GM18499 (cell line): ENCODE results near the gene ITGAL.
"Not testable (repeated sequence)": the region's sequence is repeated elsewhere in the genome, so short reads cannot be mapped to it uniquely, and the experiment has no call there.

Experiments
- ATAC-seq: cut with Tn5 transposase; IDR thresholded peaks from one replicate; pipeline ENCODE4 v1.9.1; 2021; ENCODE audit warnings: moderate number of reproducible peaks; ENCODE audit not compliant: insufficient read depth, unreplicated experiment

ITGAL gene

GRCh38 chr16:30539986-30540526 is 67.5 kb downstream of the ITGAL start:
- ATAC-seq, result not testable (repeated sequence)

- ATAC-seq, result not testable (repeated sequence)
Measured at GRCh38 chr16:30540916-30541464, 68.4 kb downstream of the ITGAL start.

GRCh38 chr16:30541502-30542329 is 69.2 kb downstream of the ITGAL start:
- ATAC-seq, result no peak

GRCh38 chr16:30543067-30543466 is 70.5 kb downstream of the ITGAL start:
- no peak for ATAC-seq

GRCh38 chr16:30546115-30546514 is 73.6 kb downstream of the ITGAL start:
- no peak for ATAC-seq

- no peak for ATAC-seq
Measured at GRCh38 chr16:30548416-30549253, 76.1 kb downstream of the ITGAL start.

- no peak for ATAC-seq
Measured at GRCh38 chr16:30551781-30552180, 79.2 kb downstream of the ITGAL start.

GRCh38 chr16:30552956-30553355 is 80.4 kb downstream of the ITGAL start:
- no peak for ATAC-seq

GRCh38 chr16:30553393-30553899 is 80.9 kb downstream of the ITGAL start:
- no peak for ATAC-seq

GRCh38 chr16:30554557-30555314 is 82.2 kb downstream of the ITGAL start:
- no peak for ATAC-seq

- ATAC-seq, result no peak
Measured at GRCh38 chr16:30555315-30556124, 83.0 kb downstream of the ITGAL start.

- ATAC-seq, result no peak
Measured at GRCh38 chr16:30556125-30556473, 83.6 kb downstream of the ITGAL start.

- ATAC-seq, result peak; percentile 3
Measured at GRCh38 chr16:30557707-30557956, 85.1 kb downstream of the ITGAL start.

GRCh38 chr16:30557957-30558788 is 85.6 kb downstream of the ITGAL start, which contains the start of gene ZNF764:
ZNF764 (minus strand) TSS chr16:30558374; CDS start chr16:30558182, 192 bp downstream.
- ATAC-seq, result peak; percentile 77

GRCh38 chr16:30558789-30559377 is 86.3 kb downstream of the ITGAL start:
- no peak for ATAC-seq

- ATAC-seq, result no peak
Measured at GRCh38 chr16:30559690-30560089, 87.1 kb downstream of the ITGAL start.

- ATAC-seq, result no peak
Measured at GRCh38 chr16:30561089-30561816, 88.7 kb downstream of the ITGAL start.
